GM12873 (cell line): ENCODE results near the gene ROR1.

Experiments
- CTCF ChIP-seq: IDR thresholded peaks from 2 replicates; pipeline ENCODE4 v1.5.1; 2012; ENCODE audit warnings: low read depth, mild to moderate bottlenecking, moderate library complexity, low read length, control low read depth; ENCODE audit not compliant: insufficient read depth; ENCODE audit errors: missing control alignments

ROR1 gene

GRCh38 chr1:64162151-64162550 lies 388.3 kb downstream of the ROR1 start:
- TF ChIP-seq CTCF = no peak

- TF ChIP-seq CTCF = no peak
These were observed 389.0 kb downstream of the ROR1 start for GRCh38 chr1:64162804-64163203.

GRCh38 chr1:64163431-64163830 lies 389.6 kb downstream of the ROR1 start:
- TF ChIP-seq CTCF = no peak

DNA sequence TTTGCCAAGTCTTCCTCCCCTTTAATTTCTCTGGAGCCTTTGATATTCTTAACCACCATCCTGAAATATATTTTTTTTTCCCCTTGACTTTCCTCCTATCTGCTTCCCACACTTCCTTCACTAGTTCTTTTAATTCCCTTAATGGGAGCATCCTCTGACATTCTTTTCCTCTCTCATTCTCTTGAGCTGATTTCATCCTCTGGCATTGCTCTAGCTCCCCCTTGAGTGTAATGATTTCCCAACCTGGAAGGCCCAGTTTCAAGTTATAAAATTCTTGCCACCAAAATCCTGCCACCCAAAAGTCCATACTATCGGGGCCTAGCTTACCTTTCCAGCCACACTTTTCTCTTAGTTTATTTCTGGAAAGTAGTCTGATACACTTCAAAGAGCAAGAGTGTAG lies 390.2 kb downstream of the ROR1 start:
- TF ChIP-seq CTCF = no peak

DNA sequence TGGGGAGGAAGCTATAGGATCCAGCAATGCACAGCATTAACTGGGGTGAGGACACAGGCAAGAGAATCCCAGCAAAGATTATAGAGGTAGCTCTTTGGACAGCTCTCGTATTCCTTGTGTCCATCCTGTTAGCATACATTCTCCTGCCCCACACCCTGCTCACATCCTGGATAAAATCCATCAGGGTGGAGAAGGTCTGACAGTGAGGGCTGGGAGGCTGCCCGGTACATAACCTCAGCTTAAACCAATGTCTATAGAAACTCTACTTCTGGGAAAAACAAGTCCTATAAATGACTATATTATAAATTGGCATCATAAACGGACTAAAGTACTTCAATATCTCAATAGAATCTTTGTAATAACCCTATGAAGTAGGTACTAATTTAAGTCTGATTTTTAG lies 392.8 kb downstream of the ROR1 start:
- TF ChIP-seq CTCF = no peak

GRCh38 chr1:64167176-64167575 lies 393.4 kb downstream of the ROR1 start:
- no peak for TF ChIP-seq CTCF

DNA sequence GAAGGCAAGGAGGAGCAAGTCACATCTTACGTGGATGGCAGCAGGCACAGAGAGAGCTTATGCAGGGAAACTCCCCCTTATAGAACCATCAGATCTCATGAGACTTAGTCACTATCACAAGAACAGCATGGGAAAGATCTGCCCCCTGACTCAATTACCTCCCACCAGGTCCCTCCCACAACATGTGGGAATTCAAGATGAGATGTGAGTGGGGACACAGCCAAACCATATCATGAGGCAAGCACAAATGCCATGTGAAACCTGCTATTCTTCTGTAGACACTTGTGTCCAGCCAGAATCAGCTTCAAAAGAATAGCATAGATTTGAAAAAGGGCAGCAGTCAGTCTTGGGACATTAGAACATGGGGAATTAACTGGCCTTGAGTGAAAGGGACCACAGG lies 397.4 kb downstream of the ROR1 start:
- TF ChIP-seq CTCF = no peak
